Upper lobe of left lung (tissue), 6 donors: ENCODE results near the gene CCDC106. TPM values are rescaled to one million over a fixed set of nuclear protein-coding genes. Genes with fewer than 3 reads are reported as not detected.

Experiments used
- ATAC-seq, 2 donors: fragments of 200-7000 bp; cut with Tn5 transposase; one replicate each; pipeline ENCODE4 v1.9.1; 2022; ENCODE audit warnings: mild to moderate bottlenecking in 2 of 2, moderate library complexity in 2 of 2; ENCODE audit not compliant: low FRiP score in 2 of 2
- DNase-seq, 2 donors: peaks; one replicate each; pipeline ENCODE4 v3.0.0-alpha.2; 2019 to 2020
- H3K27ac ChIP-seq, 4 donors: fragments of 200-600 bp; sonication (generic); one replicate each; pipeline ENCODE4 v1.5.1; 2016 to 2019
- H3K27me3 ChIP-seq, 4 donors: fragments of 200-600 bp; sonication (generic); one replicate each; pipeline ENCODE4 v1.5.1; 2017 to 2019
- H3K36me3 ChIP-seq, 4 donors: fragments of 200-600 bp; sonication (generic); one replicate each; pipeline ENCODE4 v1.5.1; 2016 to 2019
- H3K4me1 ChIP-seq, 4 donors: fragments of 200-600 bp; sonication (generic); one replicate each; pipeline ENCODE4 v1.5.1; 2018 to 2019
- H3K4me3 ChIP-seq, 4 donors: fragments of 200-600 bp; sonication (generic); one replicate each; pipeline ENCODE4 v1.5.1; 2017 to 2019; ENCODE audit warnings: mild to moderate bottlenecking in 2 of 4, moderate library complexity in 1 of 4
- H3K9me3 ChIP-seq, 4 donors: fragments of 200-600 bp; sonication (generic); one replicate each; pipeline ENCODE4 v1.5.1; 2018 to 2019
- EP300 ChIP-seq, 4 donors: sonication (generic); formaldehyde crosslinking; IDR thresholded peaks; one replicate each; pipeline ENCODE4 v1.5.1; 2017; ENCODE audit warnings: antibody characterized with exemption in 4 of 4, control low read depth in 2 of 4
- POLR2A ChIP-seq, 4 donors: fragments of 450-650 bp; IDR thresholded peaks; one replicate each; pipeline ENCODE4 v1.5.1; 2016 to 2017; ENCODE audit warnings: antibody characterized with exemption in 4 of 4, mild to moderate bottlenecking in 2 of 4
- POLR2AphosphoS5 ChIP-seq, 2 donors: sonication (generic); formaldehyde crosslinking; IDR thresholded peaks; one replicate each; pipeline ENCODE4 v1.5.1; 2017; ENCODE audit warnings: antibody characterized with exemption in 2 of 2
- WGBS, 2 donors: methylation state at CpG; one replicate each; pipeline ENCODE4 v1.1.5; 2017 to 2018; 5-methylcytosine and 5-hydroxymethylcytosine counted together
- total RNA-seq, 6 donors: library from RNA; depleted of rRNA in 4 of 6; stranded (reverse); fragments of >200 nt in 4 of 6; gene quantifications; one replicate each; pipeline versions ENCODE4 v1.1.0 to v1.2.1, GENCODE V29; 2016 to 2021
- TF ChIP-seq, protein P1 (sequence below), 6 experiments: fragments of 450-650 bp in 4 of 6; fragments of 200-600 bp in 2 of 6; sonication (generic) in 2 of 6; IDR thresholded peaks; one replicate each; pipeline ENCODE4 v1.5.1; 2016 to 2019; ENCODE audit warnings: antibody characterized with exemption in 6 of 6
- donor health status: DM: no; HTN: no; CAD: no; lungs with moderate emphysema.
- donor health status: DM: no; HTN: yes; CAD: no; lungs with severe emphysema.

The CCDC106 gene
- total RNA-seq, 6 donors from 2014 or later: 15.3 to 44.0 (median 17.1) TPM

- ATAC-seq (peak in 1 of 2 donors; percentile 7), DNase-seq (no peak)
- no peaks in the 10 kb centered on the region for H3K9me3 ChIP-seq
- TF ChIP-seq EP300 (IDR thresholded peaks at IDR 0.05) (no peak), POLR2A (IDR thresholded peaks at IDR 0.05) (no peak), POLR2AphosphoS5 (IDR thresholded peaks at IDR 0.05) (no peak)
- TF ChIP-seq, protein P1, sequence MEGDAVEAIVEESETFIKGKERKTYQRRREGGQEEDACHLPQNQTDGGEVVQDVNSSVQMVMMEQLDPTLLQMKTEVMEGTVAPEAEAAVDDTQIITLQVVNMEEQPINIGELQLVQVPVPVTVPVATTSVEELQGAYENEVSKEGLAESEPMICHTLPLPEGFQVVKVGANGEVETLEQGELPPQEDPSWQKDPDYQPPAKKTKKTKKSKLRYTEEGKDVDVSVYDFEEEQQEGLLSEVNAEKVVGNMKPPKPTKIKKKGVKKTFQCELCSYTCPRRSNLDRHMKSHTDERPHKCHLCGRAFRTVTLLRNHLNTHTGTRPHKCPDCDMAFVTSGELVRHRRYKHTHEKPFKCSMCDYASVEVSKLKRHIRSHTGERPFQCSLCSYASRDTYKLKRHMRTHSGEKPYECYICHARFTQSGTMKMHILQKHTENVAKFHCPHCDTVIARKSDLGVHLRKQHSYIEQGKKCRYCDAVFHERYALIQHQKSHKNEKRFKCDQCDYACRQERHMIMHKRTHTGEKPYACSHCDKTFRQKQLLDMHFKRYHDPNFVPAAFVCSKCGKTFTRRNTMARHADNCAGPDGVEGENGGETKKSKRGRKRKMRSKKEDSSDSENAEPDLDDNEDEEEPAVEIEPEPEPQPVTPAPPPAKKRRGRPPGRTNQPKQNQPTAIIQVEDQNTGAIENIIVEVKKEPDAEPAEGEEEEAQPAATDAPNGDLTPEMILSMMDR (IDR thresholded peaks at IDR 0.05): no peak
- 57 to 81% methylated on average over 13 to 15 of the region's 15 CpGs for WGBS, 2 donors
- no peak overlapping the region for H3K27ac ChIP-seq
- no peak overlapping the region for H3K4me3 ChIP-seq
- H3K4me1 ChIP-seq: peaks cover 17 to 26% (median 22%) of the 10 kb centered on the region in 4 donors
- no peaks in the 10 kb centered on the region for H3K27me3 ChIP-seq
- H3K36me3 ChIP-seq: peaks cover 13 to 46% (median 29%) of the 10 kb centered on the region in 4 donors
These were observed 36.6 kb upstream of the CCDC106 start for GRCh38 chr19:55611300-55611982.

GRCh38 chr19:55611983-55612645, 35.9 kb upstream of the CCDC106 start:
- TF ChIP-seq POLR2AphosphoS5 (IDR thresholded peaks at IDR 0.05) (no peak), POLR2A (IDR thresholded peaks at IDR 0.05) (no peak), EP300 (IDR thresholded peaks at IDR 0.05) (no peak)
- TF ChIP-seq, protein P1 (IDR thresholded peaks at IDR 0.05): no peak
- no peak overlapping the region for H3K27ac ChIP-seq
- H3K9me3 ChIP-seq: no peaks in the 10 kb centered on the region
- H3K4me3 ChIP-seq: no peak overlapping the region
- DNase-seq: no peak
- H3K4me1 ChIP-seq: peaks cover 11 to 20% (median 16%) of the 10 kb centered on the region in 4 donors
- WGBS, 2 donors: 78 to 95% methylated on average over 3 of the region's 3 CpGs
- H3K27me3 ChIP-seq: no peaks in the 10 kb centered on the region
- peaks cover 14 to 52% (median 35%) of the 10 kb centered on the region in 4 donors for H3K36me3 ChIP-seq
- no peak for ATAC-seq

DNA sequence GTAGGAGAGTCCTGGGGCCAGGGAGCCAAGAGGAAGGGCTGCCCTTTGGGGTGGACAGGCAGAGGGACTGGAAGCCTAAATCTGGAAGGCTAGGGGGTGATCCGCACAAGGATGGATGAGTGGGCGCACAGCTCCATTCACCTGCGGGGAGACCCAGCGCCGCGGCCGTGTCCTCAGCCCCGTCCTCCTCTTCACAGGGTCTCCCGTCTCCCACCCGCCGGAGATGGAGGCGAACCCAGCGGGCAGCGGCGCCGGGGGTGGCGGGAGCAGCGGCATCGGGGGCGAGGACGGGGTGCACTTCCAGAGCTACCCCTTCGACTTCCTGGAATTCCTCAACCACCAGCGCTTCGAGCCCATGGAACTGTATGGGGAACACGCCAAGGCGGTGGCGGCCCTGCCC, 34.6 kb upstream of the CCDC106 start:
- 96% methylated on average over 26 to 27 of the region's 27 CpGs for WGBS, 2 donors
- ATAC-seq (no peak), DNase-seq (peak in 1 of 2 donors; percentile 74)
- Histone ChIP-seq H3K9me3 (no peaks in the 10 kb centered on the region), H3K4me3 (no peak overlapping the region), H3K27ac (no peak overlapping the region), H3K4me1 (peaks cover 11 to 20% (median 14%) of the 10 kb centered on the region in 4 donors), H3K27me3 (no peaks in the 10 kb centered on the region), H3K36me3 (peaks cover 14 to 59% (median 39%) of the 10 kb centered on the region in 4 donors)
- no peak for TF ChIP-seq POLR2A (IDR thresholded peaks at IDR 0.05)
- TF ChIP-seq EP300 (IDR thresholded peaks at IDR 0.05): no peak
- no peak for TF ChIP-seq POLR2AphosphoS5 (IDR thresholded peaks at IDR 0.05)
- TF ChIP-seq, protein P1 (IDR thresholded peaks at IDR 0.05): no peak

GRCh38 chr19:55613930-55614710, 33.9 kb upstream of the CCDC106 start:
- Histone ChIP-seq H3K9me3 (no peaks in the 10 kb centered on the region), H3K27ac (no peak overlapping the region), H3K27me3 (no peaks in the 10 kb centered on the region), H3K36me3 (peaks cover 14 to 59% (median 39%) of the 10 kb centered on the region in 4 donors), H3K4me3 (no peak overlapping the region), H3K4me1 (peaks cover 16 to 27% (median 17%) of the 10 kb centered on the region in 4 donors)
- TF ChIP-seq POLR2AphosphoS5 (IDR thresholded peaks at IDR 0.05) (no peak), EP300 (IDR thresholded peaks at IDR 0.05) (no peak), POLR2A (IDR thresholded peaks at IDR 0.05) (no peak)
- TF ChIP-seq, protein P1 (IDR thresholded peaks at IDR 0.05): no peak
- ATAC-seq (no peak), DNase-seq (peak in 1 of 2 donors; percentile 84)
- 94 to 95% methylated on average over 57 to 63 of the region's 75 CpGs for WGBS, 2 donors
